Stimulated activated CD4-positive, alpha-beta T cell treated with anti-CD3 and anti-CD28 coated beads, Interleukin-12 subunit alpha, Interleukin-12 subunit beta, amount 100 ng/mL, for 4 hours (primary cell): ENCODE measurements around the gene OPRM1.
"Not testable (repeated sequence)": the region's sequence is repeated elsewhere in the genome, so short reads cannot be mapped to it uniquely, and the experiment has no call there.

Experiments
- DNase-seq: peaks from one replicate; pipeline ENCODE4 v3.0.0-alpha.2; 2020

The OPRM1 gene

DNA sequence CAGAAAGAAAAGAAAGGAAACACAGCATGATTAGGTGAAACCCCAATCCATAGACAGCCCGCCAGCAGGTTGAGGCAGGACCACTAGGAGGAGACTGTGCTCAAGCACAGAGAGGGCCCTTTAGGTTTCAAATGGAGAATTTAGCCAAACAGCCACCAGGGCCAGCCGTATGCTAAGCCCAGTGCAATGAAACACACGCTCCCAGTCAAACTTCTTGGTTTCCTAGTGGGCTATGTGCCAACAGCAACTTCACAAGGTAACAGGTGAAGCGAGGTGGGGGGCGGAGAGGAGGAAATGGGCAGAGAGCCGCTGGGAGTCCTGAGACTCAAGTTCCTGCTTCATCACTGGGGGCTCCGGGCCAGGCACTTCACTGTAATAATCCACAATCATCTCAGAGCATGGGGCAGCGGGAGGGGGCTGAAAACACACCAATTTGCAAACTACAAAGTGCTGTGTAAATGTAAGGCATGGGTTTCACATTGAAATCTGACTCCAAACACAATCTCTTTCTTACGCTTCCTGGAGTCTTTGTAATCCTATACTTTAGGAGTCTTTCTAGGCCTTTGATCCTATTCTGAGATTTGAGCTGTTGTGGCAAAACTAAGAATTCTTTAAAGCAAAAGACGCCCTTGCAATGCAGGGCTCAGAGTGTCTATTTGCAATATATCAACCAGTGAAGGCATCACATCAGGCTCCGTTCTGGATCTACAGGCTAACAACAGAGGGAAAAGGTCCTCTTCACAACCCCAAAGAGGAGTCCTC lies 117.3 kb downstream of the OPRM1 start:
- peak; percentile 54 for DNase-seq

DNA sequence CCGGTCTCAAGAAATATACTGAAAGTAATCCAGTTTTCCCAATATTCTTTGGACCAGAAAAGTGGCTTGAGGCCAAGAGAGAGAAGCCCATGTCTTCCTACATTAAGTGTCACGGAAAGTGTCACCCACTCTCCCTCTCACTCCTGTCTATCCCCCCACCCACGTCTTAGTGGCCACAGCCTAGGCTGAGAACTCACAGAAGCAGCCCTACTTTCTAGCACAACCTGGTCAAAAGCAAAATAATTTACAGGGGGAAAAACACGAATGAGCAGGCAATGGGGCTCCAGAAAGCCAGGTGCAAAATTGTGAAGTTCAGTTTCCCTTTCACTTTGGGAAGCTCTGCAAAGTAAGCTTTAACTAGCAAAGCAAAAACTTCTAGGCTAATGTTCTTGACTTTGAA lies 118.0 kb downstream of the OPRM1 start:
- no peak for DNase-seq

DNA sequence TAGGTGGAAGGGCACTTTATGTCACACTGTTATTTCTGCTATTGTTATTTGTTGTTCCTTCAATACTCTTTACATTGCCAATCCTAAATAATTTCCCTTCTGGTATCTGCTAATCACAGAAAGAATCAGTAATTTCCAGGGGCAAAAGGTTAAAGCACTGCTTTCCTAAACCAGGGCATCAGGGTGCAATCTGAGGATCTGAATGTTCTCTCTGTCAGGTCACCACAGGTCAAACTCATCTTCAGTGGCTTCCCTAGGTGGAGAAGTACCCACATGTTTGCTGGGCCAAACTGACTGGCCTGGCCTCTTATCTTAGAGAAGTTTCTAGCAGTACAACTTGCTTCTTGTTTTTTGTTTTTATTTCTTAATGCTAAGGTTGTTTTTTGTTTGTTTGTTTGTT lies 118.7 kb downstream of the OPRM1 start:
- DNase-seq = no peak

DNA sequence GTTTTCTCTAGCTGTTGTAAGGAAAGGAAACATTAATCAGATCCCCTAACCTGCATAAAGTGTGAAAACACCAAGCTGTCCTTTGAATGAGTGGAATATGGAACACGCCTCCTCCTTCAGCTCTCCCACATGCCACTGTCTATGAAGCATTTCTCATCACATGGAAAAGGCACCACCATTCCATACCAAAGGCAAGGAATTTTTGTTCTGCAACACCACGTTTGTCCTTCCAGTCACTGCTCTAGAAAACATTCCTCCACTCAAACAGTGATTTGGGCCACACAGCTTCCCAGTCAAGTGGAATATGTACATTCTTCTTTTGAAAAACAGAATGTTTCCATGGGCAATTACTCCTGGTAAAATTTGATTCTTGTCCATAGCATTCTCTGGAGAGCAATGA lies 120.1 kb downstream of the OPRM1 start:
- no peak for DNase-seq

DNA sequence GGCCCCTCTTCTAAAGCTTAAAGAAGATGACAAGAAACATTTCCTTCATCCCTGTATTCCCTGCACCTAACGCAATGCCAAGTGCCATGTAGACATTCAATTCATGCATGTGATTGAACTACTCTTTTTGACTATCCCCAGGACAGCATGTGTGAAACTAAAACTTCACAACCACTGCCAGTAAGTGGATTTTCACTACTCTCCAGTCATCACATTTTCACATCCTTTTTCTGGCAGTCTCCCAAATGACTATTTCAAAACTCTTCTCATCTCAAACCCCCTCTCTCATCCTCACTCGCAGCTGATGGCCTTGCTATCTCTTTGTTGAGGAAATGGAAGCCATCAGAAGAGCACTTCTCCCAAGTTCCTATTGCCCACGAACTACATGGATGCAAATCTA lies 122.6 kb downstream of the OPRM1 start:
- no peak for DNase-seq

DNA sequence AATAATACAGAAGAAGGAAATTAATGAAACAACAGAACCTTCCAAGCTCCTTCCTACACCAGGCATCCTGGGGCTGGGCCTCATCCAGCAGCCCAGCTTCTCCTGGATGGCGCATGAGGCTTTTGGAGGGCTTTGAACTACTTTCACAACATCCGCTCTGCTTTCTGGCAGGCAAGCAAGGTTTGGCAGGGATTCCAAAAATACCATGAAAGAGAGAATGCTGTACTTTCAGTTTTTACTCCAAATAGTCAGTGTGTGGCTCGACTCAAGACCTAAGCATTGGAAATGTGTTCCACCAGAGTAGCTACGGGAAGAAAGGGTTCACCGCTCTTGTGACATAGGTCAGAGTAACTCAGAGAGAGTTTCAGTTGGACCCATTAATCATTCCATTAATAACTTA lies 125.4 kb downstream of the OPRM1 start:
- DNase-seq = no peak

DNA sequence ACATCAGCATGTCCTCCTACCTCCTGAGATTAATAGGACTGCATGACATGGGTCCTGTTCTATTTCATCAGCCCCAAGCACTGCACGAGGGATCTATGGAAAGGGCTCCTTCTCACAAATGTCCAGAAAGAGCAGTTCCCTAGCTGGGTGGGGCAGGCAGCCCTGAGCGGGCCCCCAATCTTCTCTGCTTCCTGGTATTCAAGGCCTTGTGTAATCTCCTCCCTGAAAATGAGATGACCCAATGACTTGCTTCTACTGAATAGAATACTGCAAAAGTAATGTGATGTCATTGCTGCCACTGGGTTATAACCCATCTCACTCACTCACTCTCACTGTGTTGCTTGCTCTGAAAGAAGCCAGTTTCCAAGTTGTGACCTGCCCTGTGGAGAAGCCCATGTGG lies 126.4 kb downstream of the OPRM1 start:
- DNase-seq = no peak

DNA sequence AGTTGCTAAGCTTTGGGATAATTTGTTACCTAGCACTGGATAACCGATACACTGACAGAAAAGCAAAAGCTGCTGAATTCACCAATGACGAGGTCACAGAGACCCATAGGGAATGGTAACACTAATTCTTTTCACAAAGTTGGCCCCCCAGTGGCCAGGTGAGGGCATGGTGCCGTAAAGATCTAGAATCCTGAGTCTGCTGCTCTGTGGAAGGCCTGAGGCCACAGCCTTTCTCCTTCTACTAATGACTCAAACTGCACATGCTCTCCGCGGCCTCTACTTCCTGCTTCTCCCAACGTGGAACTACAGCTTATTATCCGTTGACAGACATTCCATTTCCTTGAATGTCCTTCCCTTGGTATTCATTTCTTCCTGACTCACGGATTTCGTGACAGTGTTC lies 127.1 kb downstream of the OPRM1 start:
- no peak for DNase-seq

DNA sequence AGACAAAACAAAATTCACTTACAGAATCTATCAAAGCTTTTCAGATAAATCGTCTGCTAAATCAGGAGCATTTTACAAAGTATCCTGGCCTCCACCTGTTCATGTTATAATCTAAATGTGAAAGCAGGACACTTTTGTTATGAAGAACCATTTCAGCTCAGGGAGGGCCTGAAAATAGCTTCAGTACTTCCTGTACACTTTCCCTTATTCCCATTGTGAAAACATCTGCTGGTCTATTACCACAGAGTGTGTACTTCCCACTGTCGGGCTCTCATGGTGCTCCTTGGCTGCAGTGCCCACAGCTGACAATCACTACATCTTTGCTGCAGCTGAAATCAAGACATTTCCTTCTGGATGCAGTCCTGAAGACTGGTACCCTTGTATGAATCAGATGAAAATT lies 128.1 kb downstream of the OPRM1 start:
- DNase-seq = no peak

DNA sequence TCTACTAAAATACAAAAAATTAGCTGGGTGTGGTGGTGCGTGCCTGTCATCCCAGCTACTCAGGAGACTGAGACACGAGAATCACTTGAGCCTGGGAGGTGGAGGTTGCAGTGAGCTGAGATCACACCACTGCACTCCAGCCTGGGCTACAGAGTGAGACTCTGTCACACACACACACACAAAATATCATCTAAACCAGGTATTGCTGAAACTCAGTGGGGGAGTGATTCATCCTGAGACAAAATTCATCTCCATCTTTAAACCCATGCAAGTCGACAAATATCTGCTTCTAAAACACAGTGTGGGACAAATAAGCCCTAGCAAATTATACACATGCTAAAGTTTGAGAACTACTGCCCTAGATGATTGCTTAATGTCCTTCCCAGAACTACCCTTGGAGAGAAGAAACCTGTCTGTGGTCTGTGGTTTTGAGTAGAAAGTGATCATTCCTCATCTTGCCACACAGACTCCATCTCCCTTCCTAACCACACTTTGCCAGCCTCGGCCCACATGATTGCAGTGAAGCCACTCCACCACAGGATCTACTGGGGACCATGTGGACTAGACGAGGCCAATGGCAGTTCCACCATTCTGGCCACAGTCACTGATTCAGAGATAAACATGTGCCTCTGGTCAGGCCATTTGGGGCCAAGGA lies 130.3 kb downstream of the OPRM1 start:
- DNase-seq = no peak

DNA sequence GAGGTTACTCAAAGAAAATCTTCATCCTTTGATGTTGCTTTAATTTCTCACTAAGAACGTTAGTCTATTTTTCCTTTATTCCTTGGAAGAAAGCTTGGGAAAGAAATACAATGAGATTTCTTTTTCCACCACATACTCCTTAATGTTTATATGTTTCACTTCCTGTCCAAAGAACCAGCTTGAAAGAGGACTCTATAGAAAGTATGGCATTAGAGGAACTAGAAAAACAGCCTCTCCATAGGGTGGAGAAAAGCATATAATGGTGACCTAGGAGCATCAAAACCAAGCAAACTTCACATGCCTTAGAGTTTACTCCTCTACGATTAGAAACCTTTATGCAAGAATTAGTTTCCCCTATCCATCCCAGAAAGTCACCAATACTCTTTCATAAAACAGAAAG lies 131.1 kb downstream of the OPRM1 start:
- no peak for DNase-seq

DNA sequence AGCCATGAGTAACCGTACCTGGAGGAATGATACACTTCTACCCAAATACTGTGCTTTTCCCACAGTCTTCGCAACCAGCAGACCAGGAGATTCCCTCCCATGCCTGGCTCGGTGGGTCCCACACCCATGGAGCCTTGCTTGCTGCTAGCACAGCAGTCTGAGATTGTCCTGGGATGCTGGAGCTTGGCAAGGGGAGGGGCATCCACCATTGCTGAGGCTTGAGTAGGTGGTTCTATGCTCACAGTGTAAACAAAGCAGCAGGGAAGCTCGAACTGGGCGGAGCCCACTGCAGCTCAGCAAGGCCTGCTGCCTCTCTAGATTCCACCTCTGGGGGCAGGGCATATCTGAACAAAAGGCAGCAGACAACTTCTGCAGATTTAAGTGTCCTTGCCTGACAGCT lies 133.4 kb downstream of the OPRM1 start:
- DNase-seq = not testable (repeated sequence)

DNA sequence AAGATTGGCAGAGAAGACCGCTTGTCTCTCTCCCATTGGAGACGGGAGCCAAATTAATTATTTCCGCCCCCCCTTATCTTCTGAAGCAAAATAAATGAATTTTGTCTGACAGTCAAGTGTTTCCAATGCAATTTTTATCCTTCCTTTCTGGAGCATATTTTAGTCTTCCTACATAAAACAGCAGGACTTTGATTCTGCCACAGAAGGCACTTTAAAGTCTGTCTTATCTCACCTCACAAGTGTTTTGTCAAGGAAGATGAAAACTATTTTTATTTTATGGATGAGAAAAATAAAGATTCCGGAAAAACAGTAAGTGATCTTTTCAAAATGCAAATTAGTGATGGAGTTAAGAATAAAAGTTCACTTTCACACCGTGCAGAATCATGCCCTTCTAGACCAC lies 140.4 kb downstream of the OPRM1 start:
- no peak for DNase-seq

DNA sequence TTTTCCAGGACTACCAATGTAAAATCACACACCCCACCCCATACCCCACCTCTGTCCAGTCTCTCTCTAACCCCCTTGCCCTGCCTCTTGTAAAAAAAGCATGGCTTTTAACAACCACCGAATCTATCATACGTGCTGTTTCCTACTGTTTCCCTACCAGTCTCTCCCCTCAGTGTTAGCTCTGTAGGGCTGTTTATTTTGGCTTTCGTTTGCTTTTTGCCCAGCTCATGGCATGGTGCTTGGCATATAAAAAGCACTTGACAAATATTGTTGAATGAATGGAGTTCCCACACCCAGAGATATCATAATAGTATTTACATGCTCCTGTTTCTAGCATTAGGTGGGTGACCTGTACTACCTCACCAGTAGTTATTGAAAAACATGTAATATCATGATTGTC lies 148.2 kb downstream of the OPRM1 start:
- no peak for DNase-seq

DNA sequence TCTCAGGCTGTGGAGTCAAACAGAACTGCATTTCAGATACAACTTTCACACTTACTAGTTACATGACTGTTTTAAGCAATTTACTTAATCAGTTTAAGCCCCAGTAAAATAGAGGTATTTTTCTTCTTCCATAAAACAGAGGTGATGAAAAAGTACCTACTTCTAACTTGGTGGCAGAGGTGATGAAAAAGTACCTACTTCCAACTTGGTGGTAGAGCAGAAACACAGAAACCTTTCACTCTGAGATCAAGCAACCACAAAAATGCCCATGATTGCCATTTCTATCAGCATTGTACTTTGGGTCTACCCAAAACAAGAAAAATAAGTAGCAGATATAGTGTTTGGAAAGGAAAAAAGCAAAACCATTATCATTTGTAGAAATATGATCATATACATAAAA lies 148.7 kb downstream of the OPRM1 start:
- DNase-seq = no peak

DNA sequence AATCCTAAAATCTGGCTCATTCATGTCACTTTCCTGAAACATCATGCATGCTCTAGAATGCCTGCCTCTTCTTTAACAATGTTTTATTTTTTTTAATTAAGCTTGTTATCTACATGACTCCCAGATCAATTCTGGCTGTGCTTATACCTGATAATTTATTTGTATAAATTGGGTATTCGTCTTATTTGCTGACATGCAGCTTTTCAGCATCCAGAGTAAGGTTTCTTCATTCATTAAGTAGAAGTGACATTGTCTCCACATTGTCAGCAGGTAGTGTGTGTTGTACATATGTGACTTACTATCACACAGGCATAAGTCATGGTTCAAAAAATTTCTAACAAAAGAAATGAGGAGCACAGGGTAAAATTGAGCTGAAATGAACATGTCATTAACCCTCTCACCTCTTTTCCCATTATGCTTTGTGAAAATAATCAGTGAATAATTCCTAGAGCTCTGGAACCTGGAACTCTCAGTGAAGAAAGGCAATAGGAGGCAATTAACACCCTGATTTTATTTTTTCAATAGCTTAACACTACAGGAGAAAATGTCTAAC lies 157.4 kb downstream of the OPRM1 start:
- DNase-seq = no peak

DNA sequence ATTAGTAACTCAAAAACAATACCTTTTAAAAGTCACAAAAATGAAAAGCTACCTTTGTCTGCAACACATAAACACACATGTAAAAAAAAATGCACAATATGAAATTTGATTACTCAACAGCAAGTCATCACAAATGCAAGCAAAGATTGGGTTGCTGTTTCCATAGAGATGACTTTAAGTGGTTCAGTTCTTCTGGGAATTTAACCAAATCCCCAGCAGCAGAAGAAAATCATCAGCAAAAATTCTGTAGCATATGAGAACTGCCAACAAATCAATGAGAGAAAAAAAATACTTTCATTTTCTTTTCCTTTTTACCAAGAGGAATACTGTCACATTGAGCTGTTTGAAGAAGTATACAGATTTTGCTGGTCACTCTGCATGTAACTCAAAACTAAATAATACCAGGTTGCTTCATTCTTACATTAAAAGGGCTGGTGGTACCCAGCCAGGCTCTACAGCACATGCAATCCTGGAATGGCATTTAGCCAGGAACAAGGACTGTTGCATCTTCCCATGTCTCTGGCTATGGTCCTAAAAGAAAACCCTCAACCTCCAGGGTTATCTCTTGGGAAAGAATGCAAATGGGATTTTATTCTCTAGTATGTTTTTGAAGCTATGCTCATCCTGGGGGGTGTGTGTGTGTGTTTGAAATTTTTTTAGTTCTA lies 158.3 kb downstream of the OPRM1 start:
- DNase-seq = no peak

DNA sequence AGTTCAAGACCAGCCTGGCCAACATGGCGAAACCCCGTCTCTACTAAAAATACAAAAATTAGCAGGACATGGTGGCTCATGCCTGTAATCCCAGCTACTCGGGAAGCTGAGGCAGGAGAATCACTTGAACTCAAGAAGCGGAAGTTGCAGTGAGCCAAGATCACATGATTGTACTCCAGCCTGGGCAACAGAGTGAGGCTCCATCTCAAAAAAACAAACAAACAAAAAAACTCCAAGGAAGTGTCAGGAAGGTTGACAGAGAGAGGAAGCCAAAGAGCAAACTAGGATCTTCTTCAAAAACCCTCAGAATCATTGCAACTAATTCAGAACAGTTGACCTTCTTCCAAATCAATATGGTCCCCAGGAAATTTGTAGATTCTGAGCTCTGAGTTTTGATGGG lies 162.6 kb downstream of the OPRM1 start:
- DNase-seq = not testable (repeated sequence)

DNA sequence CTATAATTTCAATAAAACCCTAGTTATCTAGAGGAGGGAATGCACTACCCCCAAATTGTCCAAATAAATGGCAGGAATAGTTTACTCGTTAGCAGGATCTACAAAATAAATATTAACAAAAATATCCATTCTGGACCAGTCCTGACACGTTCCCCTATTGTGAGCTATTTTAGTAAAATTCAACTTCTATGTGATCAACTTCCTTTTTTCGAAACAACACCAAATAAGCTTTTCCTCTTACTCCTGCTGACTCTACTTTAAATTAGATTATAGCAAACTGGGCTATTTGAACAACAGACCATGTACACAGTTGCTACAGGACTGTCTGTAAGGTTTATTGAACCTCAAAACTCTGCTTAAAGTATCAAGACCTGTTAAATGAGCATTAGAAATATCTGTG lies 163.3 kb downstream of the OPRM1 start:
- DNase-seq = no peak

DNA sequence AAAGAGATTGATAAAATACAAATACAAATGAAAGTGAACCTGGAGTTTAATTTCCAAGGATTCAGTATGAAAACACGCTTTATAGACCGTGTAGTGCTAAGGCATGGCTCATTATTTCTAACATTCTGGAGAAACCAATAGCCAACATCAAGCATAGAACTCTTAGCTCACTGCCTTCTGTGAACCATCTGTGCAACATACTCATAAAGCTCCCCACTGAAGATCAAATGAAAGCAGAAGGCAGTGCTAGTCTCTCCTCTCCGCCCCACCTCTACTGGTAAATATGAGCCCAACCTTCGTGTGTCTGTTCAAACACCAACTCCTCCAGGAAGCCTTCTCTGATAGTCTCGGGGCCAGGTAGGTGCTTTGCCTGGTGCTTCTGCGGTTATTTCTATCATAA lies 163.9 kb downstream of the OPRM1 start:
- no peak for DNase-seq

DNA sequence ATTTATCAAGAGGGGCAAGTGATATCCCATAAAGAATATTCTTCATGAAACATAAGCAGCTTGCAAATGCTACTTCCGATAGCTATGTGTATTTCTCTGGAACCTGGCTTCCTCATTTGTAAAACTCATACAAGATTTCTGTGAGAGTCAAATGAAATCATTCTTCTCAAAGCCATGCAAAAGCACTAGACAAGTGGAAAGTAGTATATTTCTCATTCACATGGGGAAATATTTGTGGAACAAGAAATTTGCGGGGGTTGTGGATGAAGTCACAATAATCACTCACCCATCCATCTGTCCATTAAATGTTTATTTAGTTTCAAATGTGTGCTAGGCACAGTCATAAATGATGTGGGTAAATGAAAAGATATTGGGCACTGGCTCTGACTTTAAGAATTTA lies 167.1 kb downstream of the OPRM1 start:
- no peak for DNase-seq

DNA sequence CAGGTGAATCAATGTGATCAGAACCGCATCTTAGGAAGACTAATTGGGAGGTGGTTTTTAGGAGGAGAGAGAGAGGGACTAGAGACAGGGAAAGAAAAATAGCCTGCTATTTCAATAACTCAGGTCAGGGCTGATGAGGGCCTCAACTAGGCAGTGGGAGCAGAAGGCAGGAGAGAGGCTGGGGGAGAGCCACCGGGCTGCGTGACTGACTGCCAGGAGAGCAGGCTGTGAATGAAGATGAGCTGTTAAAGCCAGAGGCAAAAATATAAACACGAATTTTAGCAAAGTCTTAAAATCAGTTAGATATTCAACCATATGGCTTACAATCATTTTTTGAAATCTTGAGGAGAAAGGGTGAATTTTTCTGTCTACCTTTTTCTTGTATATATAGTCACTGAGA lies 168.0 kb downstream of the OPRM1 start:
- no peak for DNase-seq

DNA sequence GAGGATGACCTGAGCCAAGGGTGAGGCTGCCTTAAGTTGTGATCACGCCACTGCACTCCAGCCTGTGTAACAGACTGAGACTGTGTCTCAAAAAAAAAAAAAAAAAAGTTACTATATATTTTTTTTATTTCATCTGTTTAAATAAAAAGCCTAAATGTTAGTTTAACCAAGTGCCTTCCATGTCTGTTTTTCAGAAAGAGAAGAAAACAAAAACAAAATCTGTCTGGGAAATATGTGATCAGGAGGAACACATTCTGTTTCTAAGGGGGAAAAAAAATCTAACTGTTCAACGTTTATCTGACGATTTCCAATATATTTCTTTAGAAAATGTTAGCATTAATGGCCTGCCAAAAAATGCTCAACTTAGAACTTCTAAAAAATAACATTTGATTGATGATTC lies 170.5 kb downstream of the OPRM1 start:
- no peak for DNase-seq

DNA sequence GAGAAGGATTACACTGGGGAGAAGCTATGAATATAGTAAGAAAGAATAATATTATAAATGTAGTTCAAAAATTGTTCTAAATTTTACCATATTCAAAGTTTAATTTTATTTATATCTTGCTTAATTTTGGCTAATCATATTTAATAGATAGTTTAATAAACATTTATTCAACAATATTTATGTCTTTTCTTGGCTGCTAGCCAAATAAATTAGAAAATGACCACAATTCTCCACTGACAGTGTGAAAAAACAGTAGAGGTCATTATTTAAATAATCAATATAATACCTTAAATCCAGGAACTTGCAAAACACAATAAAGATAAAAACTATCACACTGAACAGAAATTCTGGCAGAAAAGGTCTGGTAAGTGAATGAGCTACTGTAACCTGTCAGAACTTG lies 171.6 kb downstream of the OPRM1 start:
- no peak for DNase-seq
